NCI-H1417 treated with DMSO at 0.1 percent for 48 hours (cell line): ENCODE data around the gene RCOR1.
"Not testable (repeated sequence)": the region's sequence is repeated elsewhere in the genome, so short reads cannot be mapped to it uniquely, and the experiment has no call there.

Experiments
- DNase-seq: peaks from one replicate; lab custom pipeline; 2025; lab: John Stamatoyannopoulos, UW

RCOR1 gene

DNA sequence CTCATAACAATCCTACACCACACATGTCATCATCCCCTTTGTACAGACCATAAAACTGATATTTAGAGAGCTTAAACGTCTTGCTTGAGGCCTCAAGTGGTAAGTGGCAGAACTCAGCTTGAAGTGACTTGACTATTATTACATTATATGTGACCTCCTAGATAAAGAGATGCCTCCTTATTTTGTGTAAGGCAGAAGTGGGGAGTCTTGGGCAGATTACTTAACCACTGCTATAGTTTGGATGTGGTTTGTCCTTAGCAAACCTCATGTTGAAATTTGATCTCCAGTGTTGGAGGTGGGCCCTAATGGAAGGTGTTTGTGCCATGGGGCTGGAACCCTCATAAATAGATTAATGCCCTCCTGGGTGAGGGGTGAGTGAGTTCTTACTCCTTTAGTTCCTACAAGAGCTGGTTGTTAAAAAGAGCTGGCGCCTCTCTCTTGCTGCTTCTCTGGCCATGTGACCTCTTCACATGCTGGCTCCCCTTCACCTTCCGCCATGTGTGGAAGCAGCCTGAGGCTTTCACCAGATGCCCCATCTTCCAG, 37.4 kb downstream of the RCOR1 start:
- no peak for DNase-seq

DNA sequence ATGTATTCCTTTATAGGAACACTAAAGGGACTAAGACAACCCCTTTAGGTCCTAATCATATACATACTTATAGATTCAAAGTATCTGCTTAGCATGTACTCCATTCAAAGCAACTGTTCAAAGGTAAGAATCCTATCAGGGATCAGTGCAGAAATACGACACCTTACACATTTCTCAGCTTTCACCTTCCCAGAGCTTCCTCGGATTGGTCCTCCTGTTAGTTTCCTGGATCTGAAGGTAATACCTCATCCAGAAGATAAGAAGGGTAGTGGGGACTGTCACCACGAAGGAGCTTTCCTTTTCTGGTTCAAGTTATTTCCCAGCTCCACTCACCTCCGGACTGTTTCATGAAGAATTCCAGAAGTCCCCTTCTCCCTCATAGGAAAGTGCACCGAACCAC, 38.0 kb downstream of the RCOR1 start:
- DNase-seq: no peak

GRCh38 chr14:102630881-102631280, 38.4 kb downstream of the RCOR1 start:
- DNase-seq: no peak

DNA sequence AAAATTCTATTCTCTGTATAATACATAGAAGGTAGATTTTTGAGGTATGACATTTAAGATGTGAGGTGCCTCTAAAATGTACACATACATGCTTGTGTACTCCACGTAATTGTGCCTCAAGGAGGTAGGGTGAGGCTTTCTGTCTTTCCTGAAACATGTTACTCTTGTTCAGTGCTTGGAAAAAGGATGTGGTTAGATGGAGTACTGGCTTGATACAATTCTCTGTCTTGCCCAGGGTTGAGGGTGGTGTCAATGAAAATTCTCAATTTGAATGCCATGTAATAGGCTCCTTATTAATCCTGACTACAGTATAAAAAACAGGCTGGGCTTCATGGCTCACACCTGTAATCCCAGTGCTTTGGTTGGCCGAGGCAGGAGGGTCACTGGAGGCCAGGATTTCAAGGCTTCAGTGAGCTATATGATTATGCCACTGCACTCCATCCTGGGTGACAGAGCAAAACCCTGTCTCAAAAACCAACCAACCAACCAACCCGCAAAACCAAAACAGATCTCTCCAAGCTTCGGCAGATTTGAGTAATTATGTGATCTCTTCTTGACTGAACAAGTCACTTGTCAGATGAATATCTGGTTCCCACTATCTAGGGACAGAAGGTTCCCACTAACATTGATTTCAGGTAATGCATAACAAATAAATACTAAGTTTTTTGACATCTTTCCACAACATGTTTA, 41.6 kb downstream of the RCOR1 start:
- DNase-seq: no peak

- DNase-seq: not testable (repeated sequence)
These were observed 47.2 kb downstream of the RCOR1 start for GRCh38 chr14:102639611-102640010.

DNA sequence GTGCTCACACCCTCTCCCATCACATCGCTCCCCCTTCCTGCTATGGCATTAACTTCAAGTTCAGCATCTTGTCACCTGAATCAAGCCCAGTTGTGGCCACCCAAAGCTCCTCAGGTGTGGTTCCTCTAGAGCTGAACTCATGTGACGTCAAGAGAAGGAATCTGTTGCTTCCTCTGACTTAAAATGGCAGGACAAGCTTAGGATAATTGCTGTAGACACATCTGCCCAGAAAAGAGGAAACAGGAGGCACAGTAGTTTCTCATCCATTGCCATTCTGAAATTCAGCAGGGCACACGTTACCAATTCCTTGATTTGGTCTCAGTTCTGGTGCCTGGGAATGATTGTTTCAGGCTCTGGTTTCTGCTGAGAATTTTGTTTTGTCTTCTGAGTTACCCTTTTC, 52.1 kb downstream of the RCOR1 start:
- no peak for DNase-seq

DNA sequence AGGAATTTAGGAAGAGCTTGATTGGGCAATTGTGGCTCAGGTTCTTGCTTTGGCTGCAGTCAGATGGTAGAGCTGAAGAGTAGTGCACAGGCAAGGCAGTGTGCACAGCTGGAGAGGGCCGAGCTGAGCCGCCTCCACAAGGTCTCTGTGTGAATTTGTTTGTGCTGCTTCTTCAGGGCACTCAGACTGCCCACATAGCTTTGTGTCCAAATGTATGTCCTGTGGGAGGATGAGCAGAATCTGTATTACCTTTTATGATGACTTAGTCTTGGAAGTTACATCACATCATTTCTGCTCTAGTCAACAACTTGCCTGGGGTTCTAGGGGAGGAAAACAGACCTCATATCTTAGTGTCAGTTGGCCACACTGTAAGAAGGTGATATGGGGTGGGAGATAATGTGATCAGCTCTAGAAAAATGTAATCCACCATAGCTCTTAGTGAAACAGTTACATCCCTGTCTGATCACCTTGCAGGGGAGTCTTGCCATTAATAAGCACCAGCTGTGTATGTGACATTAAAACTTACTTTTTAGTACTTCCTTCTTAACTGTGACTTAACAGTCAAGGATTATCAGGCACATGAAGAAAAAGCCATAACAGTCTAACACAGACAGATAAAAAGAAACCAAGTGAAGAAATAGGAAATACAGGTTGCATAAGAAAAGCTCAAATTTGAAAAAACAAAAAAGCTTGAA, 53.4 kb downstream of the RCOR1 start:
- no peak for DNase-seq

GRCh38 chr14:102646615-102647014, 54.2 kb downstream of the RCOR1 start:
- DNase-seq: no peak

GRCh38 chr14:102652194-102652593, 59.7 kb downstream of the RCOR1 start:
- DNase-seq: no peak

- no peak for DNase-seq
These were observed 61.8 kb downstream of the RCOR1 start for GRCh38 chr14:102654298-102654697.

GRCh38 chr14:102655137-102655536, 62.7 kb downstream of the RCOR1 start:
- no peak for DNase-seq

- no peak for DNase-seq
These were observed 67.3 kb downstream of the RCOR1 start for GRCh38 chr14:102659797-102660196.

DNA sequence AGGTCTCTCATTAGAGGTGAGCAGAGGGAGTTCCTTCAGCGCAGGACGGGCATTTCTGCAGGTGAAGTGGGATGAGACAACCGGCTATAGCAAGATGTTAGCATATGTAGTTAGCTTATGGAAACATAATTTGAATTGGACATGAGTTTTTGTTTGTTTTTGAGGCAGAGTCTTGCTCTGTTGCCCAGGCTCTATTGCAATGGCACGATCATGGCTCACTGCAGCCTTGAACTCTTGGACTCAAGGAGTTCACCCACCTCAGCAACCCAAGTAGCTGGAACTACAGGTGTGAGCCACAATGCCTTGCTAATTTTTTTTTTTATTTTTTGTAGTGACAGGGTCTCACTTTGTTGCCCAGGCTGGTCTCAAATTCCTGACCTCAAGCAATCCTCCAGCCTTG, 69.2 kb downstream of the RCOR1 start:
- DNase-seq: no peak

GRCh38 chr14:102662636-102663430, 70.4 kb downstream of the RCOR1 start:
- no peak for DNase-seq

DNA sequence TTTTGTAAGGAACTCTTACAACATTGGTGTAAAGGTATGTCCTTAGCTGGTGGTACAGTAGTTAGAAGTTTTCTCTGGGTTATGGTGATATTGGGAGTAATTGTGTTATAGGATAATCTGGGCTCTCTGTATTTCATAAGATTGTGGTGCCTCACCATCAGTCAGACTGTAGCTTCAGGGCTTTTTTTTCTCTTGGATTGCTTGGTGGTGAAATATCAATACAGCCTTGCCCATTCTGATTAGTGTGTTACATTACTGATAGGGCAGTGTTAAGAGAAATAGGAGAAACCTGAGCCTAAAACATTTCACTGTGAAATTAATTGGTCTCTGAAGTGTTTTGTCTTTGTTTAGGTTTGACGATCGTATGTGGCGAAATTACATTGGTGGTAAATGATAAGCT, 71.0 kb downstream of the RCOR1 start:
- no peak for DNase-seq

DNA sequence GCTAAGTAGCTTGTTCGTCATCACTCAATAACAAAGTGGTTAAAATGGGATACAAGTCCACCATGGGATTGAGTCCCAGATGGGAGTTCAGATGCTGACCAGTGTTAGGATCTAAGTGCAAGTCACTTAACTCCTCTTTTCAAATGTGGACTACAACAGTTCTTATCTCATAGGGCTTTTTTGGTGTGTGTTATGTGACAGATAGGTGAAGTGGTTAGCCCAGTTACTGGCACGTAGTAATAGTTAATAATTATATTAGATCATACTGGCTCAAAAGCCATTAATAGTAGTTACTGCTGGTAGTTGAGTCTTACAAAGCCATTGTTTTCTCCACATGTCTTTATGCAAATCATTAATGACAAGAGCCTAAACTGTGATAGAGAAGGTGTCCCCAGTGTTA, 73.2 kb downstream of the RCOR1 start:
- no peak for DNase-seq

DNA sequence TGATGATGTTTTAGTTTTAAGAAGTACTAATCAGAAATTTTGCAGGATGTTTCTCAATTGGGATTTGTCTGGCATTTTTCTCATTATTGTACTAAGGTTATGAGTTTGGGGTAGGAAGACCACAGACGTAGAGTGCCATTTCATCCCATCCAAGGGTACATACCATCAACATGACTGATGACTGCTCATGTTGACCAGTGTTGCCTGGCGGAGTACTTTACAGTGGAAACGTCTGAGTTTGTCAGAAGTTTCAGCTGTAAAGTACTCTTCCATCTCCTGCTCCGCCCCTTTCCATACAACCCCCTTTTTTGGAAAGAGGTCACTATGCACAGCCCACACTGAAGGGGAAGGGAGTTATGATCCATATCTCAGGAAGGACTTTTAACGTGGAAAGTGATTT, 74.2 kb downstream of the RCOR1 start:
- no peak for DNase-seq

DNA sequence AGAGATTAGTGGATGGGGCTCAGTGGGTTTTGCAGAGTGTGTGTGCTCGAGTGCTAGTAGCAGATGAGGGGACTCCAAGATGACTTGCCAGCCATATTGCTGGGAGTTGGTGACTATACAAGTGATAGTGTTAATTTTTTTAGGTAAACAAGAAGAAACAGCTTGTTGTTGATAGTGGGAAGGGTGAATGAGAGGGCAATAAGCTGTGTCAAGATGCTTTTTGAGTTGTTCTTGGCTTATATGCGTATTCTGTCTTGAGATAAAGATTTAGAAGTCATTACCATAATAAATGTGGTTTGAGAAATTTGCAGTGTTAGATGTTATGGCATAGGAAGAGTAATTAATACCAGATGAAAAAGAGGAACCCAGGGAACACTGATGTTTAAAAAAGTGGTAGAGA, 75.3 kb downstream of the RCOR1 start:
- no peak for DNase-seq

DNA sequence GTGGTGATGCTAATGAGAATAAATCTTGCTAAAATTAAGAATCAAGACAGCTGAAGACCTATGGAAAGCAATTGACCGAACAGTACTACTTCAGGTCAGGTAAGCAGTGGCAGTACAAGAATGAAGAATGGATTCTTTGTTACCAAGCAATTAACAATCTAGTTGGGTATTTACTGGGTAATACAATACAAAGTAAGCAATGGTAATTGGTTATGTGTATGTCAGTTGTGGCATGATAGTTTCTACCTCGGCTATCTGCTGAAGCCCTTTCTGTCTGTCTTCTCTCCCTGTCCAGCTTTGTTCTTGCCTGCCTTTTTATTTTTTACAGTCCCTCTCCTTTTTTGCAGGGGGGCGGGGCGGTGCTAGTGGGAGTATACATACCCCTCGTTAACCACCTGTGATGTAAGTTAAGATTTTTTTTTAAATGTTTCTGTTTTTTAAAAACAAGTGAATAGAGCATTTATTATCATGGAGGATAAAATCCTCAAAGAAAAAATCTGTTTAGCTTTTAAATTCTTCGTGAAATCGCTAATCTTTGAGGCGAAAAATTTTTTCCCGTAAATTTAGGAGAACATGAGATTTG, 75.9 kb downstream of the RCOR1 start:
- DNase-seq: no peak

DNA sequence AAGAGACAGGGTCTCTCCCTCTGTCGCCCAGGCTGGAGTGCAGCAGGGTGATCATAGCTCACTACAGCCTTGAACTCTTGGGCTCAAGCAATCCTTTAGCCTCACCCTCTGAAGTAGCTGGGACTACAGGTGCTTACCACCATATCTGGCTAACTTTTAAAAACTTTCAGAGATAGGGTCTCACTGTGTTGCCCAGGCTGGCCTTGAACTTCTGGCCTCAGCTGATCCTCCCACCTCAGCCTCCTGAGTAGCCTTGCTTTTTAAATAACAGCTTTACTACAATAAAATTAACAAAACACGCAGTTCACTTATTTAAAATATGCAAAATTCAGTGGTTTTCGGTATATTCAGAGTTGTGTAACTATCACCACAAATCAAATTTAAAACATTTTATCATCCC, 79.0 kb downstream of the RCOR1 start:
- no peak for DNase-seq

- no peak for DNase-seq
These were observed 80.0 kb downstream of the RCOR1 start for GRCh38 chr14:102672410-102672960.

DNA sequence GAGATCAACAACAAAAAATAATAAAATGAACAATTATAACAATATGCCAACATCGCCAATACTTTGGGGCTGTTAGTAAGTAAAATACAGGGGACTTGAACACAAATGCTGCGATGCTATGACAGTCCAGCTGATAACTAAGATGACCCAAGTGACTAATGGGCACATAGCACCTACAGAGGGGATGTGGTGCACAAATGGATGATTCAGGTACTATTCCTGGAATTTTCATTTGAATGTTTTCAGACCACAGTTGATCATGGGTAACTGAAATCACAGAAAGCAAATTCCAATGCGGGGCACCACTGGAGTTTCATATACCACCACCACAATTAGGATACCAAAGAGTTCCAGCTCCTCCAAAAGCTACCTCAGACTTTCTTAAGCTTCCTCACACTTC, 82.9 kb downstream of the RCOR1 start:
- no peak for DNase-seq
